SIG-M5 treated with dmso at 0.1 percent for 504 hours (cell line): Measurements from ENCODE around the gene ALDH3A2.

Experiments used
- DNase-seq: peaks from one replicate; lab custom pipeline; 2025; ENCODE audit not compliant: unreplicated experiment; lab: John Stamatoyannopoulos, UW

ALDH3A2 gene

DNA sequence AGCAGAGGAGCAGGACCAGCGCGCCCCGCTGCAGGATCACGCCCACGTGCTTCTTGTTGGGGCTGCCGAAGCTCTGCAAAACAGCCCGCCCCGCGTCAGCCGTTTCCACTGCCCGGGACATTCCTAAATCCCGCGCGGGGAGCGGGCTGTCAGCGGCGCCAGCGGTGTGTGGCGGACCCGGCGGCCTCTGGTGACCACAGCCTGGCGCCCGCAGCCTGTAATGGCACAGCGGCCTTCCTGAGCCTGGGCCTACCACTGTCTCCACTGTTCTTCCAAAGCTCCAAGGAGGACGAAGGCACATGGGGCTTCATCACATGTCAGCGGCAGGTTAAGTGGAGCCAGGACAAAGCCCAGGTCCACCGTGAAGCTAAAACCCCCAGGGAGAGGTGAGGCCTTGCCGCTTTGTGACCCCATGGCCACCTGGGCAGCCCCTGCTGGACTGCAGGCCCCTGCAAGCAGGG is 65.4 kb downstream of the ALDH3A2 start:
- DNase-seq = no peak

DNA sequence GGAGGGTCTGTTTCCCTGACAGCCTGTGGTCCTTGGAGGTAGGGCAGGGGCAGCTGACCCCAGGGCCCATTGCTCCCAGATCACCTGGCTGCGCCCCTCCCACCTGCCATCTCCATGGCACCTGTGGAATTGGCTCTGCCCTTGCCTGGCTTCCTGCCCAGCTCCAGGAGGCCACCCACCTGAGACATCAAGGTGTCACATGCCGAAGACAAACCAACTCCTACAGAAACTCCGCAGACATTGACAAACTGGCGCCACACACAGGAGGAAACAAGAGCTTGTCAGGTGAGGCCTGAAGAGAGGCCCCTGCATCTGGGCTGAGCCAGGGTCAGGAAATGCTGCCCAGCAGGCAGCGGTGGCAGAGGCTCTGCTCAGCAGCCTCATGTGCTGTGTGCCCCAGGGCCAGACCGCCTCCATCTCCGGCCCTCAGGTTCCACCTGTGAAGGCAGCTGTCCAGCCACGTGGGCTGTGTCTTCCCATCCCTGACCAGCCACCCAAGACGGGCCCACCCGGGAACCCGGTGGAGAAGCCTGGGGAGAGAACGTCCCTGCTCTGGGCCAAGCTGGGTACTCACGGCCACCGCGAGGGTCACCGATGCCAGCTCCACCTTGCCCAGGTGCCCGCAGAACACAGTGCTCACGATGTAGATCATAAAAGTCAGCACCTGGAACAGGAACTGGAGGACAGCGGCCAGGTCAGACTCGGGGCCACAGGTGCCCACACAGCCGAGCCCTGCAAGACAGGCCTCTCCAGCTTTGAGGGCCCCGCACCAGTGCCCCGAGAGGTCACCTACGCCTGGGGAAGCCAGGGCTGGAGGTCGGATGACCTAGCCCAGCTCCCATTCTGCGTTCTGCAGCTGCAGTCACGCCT is 66.2 kb downstream of the ALDH3A2 start:
- no peak for DNase-seq

DNA sequence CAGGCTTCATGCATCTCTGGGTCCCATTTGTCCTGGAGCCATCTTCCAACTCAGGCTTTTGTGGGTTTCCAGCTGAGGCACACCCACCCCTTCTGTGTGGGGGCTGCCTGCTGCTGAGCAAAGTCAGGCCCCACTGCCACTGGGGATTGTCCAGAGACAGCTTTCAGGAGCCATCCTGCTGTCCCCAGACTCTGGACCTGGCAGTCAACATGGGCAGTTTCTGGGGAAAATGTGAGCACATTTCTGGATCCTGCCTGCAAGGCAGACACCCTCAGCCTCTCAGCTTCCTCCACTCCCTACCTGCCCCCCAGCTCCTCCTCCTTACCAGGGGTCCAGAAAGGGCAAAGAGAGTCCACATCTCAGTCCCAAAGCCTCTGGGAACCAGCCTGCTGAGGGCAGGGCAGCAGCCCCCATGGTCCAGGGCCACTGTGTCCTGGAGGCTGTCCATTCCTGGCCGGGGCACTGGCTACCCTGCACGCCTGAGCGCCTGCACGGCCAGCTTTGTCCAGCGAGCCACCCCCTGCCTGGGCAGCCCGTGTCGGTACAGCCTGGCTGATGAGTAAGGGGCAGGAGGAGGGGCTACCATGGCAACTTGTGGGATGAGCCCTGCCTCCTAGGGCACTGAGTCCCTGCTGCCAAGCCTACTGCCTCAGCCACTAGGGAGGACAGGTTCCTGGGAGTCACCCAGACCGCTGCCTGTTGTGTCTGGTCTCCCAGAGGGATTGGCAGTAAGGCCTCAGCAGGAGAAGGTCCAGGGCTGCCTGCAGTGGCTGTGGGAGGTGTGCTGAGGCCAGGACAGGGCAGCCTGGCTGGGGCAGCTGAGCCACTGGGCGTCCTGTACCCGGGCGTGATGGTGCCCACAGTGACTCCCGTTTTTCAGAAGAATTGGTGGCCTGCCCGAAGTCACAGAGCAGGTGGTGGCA is 67.8 kb downstream of the ALDH3A2 start, which contains the start of gene SLC47A2:
SLC47A2 (minus strand) TSS at position 477 of the 923 bp plus-strand sequence; CDS start at position 448, 29 bp downstream.
- no peak for DNase-seq

DNA sequence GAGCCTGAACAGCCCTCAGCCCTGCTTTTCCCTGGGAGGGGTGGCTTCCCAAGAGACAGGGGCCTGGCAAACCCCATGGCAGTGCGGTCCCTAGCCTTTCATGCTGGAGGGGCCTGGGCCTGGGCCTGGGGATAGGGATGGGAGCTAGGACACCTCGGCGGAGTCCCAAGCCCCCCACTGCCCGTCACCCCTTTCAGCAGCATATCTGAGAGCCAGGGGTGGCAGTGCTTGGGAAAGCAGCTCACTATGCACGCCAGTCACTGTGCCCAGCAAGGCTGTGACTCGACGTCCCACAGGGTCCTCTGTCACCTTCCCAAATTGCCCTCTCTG is 68.4 kb downstream of the ALDH3A2 start:
- no peak for DNase-seq

DNA sequence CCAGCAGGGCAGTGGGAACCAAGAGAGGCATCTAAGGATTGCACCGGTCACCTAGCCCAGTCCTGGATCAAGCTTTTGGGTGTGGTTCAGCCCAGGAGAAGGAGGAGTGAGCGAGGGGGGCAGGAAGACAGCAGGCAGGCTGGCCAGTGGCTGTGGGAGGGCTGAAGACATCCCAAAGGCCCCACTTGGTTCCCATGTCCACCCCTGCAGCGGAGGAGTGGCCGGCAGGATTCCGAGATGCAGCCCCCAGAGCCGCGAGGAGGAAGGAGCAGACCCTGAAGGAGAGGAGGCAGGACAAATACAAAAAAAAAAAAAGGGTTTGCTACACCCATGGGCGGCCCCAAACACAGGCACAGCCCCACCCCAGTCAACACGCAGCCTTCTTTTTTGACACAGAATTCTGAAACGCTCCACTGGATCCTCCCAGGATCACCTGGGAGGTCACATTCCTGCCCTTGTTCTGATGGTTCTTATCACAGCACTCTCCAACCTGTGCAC is 68.9 kb downstream of the ALDH3A2 start:
- no peak for DNase-seq

DNA sequence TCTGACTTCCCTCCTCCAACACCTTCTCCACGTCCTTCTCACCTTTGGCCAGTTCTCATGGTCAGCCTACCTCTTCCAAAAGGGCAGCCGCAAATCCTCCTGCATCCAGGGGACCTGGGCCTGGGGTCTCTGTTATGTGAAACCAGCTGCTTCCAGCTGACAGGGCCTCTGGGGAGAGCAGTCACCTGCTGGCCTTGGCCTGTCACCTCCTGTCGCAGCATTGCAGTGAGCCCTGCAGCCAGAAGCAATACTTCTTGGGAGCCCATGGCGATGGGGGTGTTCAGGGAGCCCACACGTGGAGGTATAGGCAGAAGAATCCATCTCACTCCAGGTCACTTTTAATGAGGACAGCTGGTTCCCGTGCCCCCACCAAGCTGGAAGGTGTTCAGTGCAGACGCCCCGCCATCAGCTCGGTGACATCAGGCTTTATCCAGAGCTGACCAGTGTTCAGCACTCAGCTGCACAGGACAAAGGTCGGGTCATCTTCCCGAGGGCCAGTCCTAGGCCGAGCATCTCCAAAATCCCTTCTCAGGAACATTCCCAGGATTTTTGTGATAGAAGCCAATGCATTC is 69.6 kb downstream of the ALDH3A2 start:
- no peak for DNase-seq

DNA sequence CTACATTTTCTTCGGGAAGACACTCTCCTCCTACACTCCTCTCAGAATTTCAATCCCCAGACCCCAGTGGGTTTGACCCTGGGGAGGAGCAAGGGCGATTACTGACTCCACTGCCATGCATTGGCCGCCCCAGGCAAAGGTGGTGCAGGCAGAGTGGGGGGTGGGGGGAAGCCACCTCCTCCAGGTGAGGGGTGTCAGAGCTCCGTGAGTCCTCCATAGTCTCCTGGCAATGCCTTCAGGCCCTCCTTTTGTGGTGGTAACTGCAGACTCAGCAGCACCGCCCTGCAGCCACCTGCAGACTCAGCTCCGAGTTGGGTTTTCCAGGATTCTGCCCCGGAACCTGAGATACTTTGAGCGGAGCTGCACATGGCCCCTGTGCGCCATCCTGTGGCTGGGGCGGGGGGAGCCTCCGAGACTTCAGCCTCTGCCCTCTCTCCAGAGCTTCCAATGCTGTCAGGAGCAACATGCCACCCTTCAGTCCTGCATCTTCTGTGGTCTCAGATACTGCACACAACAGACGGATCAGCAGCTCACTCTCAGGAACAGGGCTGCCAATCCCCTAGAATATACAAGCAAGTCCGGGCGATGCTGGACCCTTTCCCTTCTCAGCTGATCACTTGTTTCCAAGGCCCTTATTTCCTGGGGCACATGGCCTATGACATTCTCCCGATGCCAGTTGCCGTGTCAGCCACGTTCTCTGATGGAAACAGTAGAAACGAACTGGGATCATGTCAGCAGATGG is 70.2 kb downstream of the ALDH3A2 start:
- no peak for DNase-seq

DNA sequence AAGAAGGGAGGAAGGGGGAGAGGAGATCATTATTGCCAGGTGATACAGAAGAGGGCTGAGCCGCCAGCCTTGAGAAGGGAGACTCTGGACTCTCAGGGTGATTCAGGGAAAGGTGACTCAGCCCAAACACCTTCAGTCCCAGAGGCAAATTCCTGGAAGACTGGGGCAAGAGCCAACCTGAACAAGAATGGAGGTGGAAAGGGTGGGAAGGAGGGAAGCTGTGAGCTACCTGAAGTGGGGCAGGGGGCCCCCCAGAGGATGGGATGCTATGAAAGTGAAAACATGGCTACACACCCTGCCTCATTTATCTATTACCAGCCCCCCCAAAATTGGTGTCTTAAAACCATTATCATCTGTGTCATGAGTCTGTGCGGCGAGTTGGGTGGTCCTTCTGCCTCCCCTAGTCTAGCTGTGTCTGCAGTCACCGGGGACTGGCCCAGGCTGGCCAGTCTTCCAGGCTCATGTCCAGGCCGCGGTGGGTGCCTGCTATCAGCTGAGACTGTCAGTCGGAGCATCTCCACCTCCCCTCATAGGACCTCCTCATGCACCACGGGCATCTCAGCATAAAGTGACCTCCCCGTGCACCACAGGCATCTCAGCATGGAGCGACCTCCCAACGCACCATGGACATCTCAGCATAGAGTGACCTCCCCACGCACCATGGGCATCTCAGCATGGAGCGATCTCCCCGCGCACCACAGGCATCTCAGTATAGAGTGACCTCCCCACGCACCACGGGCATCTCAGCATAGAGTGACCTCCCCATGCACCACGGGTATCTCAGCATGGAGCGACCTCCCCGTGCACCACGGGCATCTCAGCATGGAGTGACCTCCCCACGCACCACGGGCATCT is 71.0 kb downstream of the ALDH3A2 start:
- no peak for DNase-seq

DNA sequence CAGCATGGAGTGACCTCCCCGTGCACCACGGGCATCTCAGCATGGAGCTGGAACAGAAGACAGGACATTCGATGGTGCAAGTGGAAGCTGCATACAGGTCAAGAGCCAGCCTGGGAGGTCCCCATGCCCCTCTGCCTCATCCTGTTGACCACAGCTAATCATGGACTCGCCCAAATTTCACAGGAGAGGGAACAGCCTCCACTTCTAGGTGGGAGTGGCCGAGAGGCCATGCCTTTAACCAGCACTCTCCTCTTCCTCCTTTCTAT is 71.6 kb downstream of the ALDH3A2 start:
- DNase-seq = no peak

DNA sequence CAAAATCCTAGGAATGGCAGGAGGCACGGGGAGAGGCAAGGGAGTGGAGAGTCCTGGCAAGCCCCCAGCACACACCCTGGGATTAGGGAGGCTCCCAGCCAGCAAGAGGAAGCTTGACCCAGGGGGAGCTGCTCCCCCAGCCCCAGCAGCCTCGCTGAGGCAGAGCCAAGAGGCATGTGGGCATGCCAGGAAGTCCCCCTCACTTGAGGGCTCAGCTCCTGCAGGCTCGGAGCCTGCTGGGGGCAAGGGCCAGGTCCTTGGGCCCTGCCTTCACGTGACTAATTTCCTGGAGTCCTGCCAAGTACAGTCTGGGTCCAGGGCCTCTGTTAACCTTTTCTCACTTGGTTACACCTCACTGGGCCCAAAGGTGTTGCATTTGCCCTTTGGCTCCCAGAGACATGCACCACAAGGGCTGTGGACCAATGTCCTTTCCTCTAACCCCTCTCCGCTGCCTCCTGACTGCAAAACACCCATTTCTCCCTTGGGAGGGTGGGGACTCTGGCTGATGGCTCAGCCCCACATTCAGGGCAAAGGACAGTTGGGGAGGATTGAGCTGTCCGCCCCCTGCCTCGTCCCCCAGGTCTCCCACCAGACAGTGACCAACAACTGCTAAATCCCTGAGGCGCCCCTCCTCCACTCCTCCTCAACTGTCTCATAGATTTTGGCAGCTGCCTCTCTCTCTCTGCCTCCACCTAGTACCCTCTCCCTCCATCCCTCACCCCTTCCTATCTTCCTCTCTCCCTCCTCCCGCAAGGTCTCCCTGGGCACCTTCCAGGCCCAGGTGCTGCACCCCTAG is 72.3 kb downstream of the ALDH3A2 start:
- no peak for DNase-seq

DNA sequence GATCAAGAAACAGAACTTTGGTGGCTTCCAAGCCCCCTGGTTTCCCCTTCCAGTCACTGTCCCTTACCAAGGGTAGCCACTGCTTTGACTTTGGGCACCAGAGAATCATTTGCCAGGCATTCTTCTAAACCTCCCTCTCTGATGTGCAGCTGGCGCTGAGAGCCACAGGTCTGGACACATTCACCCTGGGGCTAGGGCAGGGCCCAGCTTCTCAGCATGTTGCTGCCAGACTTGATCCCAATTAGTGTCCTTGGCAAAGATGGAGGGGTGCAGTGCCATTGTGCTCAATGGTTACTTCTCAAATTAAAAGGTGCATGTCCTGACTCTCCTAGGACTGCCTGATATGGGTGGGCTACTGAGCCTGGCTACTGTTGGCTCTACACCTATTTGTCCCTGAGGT is 75.4 kb downstream of the ALDH3A2 start:
- DNase-seq = no peak

DNA sequence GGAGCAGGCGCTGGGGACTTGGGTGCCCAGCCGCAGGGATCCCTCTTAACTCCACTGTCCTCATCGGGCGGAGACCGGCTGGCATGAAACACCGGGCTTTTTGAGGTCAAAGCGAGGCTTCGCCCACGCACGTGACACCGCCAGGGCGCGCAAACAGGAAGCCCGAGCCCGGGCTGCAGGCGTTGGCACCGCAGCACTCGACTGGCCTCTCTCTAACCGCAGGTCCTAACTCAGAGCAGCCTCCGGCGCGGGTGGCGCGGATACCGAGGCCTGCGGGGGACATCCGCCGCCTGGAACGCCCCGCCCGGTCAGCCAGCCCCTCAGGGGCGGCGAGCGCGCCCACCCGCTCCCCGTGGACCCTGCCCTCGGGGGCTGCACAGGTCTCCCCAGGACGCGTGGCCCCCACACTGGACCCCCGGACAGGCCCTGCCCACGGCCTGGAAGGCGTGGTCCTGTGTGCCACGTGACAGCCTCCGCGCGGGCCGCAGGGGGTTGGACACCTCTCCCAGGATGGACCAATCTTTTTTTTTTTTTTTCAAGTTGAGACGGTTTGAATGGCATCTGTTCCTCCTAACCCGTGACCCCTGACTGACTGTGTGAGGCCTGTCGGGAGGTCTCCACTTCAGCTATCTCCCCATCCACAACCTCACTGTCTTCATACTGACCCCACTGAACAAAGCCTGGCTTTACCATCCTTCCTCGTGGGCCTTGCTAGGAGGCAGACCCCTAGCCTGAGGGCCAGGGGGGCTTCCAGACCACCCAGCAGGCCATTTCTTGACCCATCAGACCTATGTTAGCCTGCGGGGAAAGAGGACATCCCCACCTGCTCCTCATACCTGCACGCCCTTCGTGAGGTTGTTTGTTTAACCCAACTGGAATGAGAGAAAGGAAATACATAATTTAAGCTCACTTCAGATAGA is 76.2 kb downstream of the ALDH3A2 start:
- DNase-seq = no peak

DNA sequence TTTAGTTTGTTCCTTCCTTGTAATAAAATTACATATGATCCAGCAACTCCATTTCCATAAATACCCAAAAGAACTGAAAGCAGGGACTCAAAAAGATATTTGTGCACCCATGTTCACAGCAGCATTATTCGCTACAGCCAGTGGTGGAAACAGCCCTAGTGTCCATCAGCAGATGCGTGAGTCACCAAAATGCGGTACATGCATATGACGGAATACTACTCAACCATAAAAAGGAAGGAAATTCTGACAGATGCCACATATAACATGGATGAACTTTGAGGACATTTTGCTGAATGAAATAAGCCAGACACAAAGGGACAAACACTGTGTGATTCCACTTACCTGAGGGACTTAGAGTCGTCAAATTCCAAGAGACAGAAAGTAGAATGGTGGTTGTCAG is 76.9 kb downstream of the ALDH3A2 start:
- no peak for DNase-seq

DNA sequence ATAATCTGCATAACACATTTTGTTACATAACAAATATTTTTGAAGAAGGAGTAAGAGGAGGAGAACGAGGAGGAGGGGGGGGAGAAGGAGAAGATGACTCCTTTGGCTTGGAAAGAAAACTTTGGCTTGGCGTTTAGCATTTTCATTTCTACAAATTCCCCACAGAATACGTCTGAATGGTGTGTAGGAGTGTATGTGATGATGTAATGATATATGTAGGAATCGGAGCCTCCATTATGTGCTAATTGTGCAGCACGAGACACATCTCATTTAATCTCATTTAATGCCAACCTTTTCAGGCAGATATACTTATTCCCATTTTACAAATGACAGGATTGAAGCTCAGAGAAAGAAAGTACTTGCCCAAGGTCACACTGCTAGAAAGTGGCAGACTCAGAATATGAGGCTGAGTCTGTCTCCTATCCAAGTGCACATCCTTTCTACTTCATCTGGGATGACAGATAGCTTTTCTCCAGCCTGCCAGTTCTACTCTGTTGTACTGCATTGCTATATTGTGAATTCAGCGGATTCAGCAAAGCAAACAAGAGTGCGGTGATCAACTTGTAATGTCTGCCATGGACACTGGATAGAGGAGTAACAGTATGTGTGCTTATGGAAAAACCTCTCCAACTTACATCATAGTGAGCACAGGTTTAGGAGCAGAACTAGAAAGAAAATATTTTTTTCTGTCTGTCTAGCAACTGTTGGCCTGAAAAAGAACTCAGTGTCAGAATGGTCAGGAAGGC is 78.3 kb downstream of the ALDH3A2 start:
- no peak for DNase-seq
